Islet precursor cell (in vitro differentiated cells): Measurements from ENCODE around the gene APLF.
A peak's percentile ranks its signal among the peaks of the same experiment; 100 is the strongest.
"Not testable (repeated sequence)": the region's sequence is repeated elsewhere in the genome, so short reads cannot be mapped to it uniquely, and the experiment has no call there.

Experiments used
- DNase-seq: peaks from one replicate; pipeline ENCODE4 v3.0.0-alpha.2; 2018

The APLF gene

DNA sequence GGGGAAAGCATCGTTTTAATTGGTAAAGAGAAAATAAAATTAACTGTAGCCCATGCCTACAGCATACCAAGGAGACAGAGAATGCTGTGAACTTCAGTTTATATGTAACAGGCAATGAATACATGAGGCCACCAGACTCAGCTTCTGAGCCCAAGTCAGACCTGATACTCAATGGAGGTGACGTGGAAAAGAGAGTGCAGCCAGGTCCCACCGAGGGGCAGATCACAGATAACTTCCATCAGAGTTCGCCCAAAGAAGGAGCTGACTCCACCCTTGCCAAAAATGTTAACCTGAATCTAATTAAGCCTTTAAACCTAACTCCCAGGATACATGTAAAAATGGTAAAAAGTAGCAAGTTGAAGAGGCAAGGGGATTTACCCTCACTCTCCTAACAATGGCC lies 123.8 kb downstream of the APLF start:
- DNase-seq, result no peak

DNA sequence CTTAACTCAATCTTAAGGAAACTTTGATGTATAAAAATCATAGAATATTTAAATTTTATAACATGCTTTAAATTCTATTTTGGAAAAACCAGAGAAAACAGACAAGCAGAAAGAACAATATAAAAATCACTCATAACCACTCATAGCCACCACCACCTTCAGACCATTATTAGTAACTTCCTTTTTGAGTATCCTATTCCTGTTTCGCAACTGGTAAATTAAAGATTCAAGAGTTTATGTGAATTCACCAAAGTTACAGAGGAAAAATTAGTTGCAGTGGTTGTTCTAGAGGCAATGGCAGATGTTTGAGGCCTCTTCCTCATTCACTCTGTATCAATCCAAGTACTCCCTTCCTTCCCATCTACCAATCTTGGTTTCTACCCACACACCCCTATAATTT lies 126.7 kb downstream of the APLF start:
- no peak for DNase-seq

DNA sequence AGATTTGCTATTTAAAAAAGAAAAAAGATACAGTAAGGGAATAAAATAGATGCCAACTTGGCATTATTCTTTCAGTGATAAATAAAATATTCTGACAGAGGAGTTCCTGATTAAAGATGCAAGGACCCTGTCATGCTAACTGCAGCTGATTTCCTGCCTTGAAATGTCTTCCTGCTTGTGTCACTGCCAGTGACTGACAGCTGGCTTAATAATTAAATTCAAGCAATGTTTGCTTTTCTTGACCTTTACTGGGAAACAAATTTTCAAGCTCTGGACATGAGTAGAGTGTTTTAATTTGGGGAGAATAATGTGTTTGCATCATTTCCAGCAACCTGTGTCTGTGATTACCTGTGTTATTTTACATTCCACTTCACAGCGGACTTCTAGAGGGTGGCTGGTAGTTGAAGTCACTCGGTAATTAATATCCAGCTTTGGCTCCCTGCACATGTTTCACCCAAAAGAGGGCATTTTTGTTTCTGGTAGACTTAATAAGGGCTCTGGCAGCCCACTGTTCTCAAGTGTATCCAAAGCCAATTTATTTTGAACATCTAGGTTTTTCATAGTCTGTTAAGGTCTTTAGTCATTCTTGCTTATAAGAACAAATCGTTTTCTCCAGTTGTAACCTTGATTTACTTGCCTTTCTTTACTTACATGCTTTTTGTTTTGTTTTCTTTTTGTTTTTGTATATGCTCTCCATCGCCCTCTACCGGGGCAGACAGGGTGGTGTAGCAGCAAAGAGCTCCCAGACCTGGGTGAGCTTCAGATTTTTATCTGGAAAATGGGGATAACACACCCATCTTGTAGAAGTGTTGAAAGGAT lies 127.5 kb downstream of the APLF start:
- peak; percentile 62 for DNase-seq

DNA sequence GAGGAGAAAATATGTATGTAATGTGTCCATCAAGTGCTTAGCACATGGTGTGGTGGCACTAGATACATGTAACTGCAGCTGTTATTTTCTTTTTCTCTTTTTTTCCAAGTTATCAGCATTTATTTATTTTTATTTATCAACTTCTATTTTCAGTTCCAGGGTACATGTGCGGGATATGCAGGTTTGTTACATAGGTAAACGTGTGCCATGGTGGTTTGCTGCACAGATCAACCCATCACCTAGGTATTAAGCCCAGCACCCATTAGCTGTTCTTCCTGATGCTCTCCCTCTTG lies 128.1 kb downstream of the APLF start:
- not testable (repeated sequence) for DNase-seq

DNA sequence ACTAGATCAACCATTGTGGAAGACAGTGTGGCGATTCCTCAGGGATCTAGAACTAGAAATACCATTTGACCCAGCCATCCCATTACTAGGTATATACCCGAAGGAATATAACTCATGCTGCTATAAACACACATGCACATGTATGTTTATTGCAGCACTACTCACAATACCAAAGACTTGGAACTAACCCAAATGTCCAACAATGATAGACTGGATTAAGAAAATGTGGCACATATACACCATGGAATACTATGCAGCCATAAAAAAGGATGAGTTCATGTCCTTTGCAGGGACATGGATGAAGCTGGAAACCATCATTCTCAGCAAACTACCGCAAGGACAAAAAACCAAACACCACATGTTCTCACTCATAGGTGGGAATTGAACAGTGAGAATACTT lies 133.1 kb downstream of the APLF start:
- DNase-seq, result not testable (repeated sequence)

DNA sequence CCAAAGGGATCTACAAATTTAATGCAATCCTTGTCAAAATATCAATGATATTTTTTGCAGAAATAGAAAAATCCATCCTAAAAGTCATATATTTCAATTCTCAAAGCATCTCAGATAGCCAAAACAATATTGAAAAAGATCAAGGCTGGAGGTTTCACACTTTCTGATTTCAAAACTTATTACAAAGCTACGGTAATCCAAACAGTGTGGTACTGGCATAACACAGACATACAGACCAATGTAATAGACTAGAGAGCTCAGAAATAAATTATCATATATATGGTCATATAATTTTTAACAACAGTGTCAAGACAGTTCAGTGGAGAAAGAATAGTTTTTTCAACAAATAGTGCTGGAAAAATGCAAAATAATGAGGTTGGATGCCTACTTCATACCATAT lies 135.7 kb downstream of the APLF start:
- DNase-seq, result no peak

DNA sequence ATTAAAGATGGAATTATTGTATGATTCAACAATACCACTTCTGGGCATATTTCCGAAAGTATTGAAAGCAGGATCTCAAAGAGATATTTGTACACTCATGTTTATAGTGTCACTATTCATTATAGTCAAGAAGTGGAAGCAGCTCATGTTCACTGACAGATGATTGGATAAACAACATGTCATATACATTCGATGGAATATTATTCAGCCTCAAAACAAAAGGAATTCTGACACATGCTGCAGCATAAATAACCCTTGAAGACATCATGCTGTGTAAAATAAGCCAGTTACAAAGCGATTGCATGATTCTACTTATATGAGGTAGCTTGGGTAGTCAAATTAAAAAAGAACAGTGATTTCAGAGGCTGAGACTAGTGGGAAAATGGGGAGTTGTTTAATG lies 136.7 kb downstream of the APLF start:
- no peak for DNase-seq

DNA sequence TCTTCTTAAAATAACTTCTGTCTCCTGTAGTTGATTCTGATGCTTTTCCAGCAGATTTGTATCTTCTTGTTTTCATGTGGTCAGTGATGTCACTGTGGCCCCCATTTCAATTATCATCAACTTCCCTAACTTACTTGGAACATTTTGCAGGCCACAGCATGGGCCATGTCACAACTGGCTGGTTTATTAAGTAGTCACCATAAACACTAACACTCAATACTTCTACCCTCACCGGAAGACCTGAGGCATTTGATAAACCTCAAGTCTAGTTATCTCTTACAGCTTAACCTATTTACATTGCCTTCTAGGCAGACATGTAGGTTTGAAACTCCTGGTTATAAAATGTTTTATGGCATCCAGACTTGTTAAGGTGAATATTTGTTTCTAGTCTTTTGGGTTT lies 138.6 kb downstream of the APLF start:
- no peak for DNase-seq

DNA sequence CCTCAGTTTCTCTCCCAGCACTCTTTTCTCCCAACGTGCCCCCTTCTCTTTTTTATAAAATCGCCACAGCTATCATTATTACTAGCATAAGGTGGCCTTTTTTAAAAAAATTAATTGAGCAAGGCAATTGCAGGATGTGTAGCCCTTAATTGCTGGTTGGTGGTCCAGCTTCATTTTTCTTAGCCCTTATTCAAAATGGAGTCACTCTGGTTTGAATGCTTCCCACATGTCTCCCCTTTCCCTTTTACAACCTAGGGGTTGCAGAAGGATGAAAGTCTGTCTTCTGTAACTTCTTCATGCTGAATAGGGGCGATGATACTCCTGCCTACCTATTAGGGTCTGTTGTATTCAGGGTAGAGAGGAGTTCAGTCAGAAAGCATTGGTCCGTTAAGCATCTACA lies 139.4 kb downstream of the APLF start:
- no peak for DNase-seq

DNA sequence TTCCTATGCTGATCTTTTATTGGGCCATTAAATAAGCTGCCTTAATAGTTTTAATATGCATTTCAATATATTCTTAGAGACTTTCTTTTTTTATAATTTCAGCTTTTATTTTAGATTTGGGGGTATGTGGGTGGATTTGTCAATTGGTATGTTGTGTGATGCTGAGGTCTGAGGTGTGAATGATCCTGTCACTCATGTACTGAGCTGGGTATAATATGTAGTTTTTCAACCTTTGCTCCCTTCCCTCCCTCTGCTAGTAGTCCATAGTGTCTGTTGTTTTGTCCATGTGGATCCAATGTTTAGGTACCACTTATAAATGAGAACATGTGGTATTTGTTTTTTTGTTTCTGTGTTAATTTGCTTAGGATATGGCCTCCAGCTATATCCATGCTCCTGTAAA lies 140.5 kb downstream of the APLF start:
- no peak for DNase-seq

DNA sequence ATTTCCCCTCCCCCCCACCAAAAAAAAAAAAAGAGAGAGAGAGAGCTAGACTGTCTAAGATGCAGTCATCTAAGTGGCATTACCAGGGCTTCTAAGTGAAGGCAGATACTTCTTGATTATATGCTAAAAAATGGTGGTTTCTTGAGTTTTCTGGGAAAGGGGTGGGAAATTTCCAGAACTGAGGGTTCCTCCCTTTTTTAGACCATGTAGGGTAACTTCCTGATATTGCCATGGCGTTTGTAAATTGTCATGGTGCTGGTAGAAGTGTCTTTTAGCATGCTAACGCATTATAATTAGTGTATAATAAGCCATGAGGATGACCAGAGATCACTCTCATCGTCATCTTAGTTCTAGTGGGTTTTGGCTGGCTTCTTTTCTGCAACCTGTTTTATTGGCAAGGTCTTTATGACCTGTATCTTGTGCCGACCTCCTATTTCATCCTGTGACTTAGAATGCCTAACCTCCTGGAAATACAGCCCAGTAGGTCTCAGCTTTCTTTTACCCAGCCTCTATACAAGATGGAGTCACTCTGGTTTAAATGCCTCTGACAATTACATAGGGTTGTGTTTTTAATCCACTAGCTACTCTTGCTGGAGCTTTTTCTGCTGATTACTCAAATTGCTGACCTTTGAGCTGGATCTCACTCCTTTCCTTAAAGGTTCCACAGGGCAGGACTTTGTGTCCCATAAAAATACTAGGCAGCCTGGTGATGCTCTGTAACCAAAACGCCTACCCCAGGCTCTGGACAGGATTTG lies 145.6 kb downstream of the APLF start:
- no peak for DNase-seq

DNA sequence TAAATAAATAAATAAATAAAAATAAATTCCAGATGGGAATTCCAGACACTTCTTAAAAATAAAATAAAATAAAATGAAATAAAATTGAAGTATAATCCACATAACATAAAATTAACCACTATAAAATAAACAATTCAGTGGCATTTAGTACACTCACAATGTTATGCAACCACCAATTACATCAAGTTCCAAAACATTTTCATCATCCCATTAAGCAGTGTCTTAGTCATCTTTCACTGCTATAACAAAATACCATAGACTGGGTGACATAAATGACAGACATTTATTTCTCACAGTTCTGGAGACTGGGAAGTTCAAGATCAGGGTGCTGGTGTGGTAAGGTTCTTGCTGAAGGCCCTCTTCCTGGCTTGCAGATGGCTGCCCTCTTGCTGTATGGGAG lies 153.4 kb downstream of the APLF start:
- no peak for DNase-seq

DNA sequence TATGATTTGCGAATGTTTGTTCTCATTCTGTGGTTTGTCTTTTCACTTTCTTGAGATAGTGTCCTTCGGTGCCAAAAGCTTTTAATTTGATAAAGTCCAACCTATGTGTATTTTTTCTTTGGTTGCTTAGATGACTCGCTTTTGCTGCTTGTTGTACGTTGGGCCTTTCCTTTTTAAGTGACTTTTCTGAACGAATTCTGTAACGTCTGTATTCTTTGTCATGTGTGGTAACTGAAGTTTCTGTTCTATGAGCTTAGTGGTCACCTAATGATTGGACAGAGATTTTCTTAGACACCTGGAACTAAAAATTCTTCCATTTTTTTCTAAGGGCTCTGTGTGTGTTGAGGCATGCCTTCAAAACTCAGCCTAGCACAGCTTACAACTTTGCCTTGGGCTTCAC lies 156.4 kb downstream of the APLF start:
- no peak for DNase-seq

DNA sequence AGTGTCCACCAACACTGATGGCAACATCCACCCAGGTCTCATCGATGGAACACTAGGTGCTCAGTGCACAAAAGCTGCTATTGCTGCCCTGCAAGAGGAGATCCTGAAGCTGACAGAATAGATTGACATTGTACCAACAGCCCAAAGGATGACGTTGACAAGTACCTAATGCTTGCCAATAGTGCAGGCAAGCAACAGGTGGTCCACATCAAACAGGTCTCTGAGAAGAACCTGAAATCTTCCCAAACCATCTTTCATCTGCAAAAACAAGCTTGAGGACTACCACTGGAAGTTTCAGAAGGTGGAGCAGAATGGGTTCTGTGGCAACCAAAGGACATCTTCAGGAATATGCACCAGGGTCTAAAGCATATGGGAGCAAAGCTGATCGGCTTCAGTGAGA lies 160.2 kb downstream of the APLF start:
- DNase-seq, result no peak
